ENCODE results near the gene KCNMA1. TPM values are rescaled to one million over a fixed set of nuclear protein-coding genes. Genes with fewer than 3 reads are reported as not detected.

Gene KCNMA1
- total RNA-seq, 1 experiment from 2014 or later, result 1.8 TPM

- no peak overlapping the region for H3K4me3 ChIP-seq
- no peaks in the 10 kb centered on the region for H3K27me3 ChIP-seq (replicated peaks)
- no peak for DNase-seq (ENCODE audit: low read depth in 1 of 2, low spot score in 2 of 2)
- H3K36me3 ChIP-seq, result no peaks in the 10 kb centered on the region
- no peaks in the 10 kb centered on the region for H3K9me3 ChIP-seq (replicated peaks)
- H3K4me1 ChIP-seq (replicated peaks), result peaks cover 39% of the 10 kb centered on the region
- no peak overlapping the region for H3K27ac ChIP-seq
Observed at GRCh38 chr10:77511498-77512218, 126.0 kb downstream of the KCNMA1 start.

GRCh38 chr10:77510695-77511094 lies 126.9 kb downstream of the KCNMA1 start:
- H3K36me3 ChIP-seq, result no peaks in the 10 kb centered on the region
- no peaks in the 10 kb centered on the region for H3K9me3 ChIP-seq (replicated peaks)
- no peak for DNase-seq (ENCODE audit: low read depth in 1 of 2, low spot score in 2 of 2)
- no peak overlapping the region for H3K27ac ChIP-seq
- peaks cover 48% of the 10 kb centered on the region for H3K4me1 ChIP-seq (replicated peaks)
- H3K4me3 ChIP-seq, result no peak overlapping the region
- H3K27me3 ChIP-seq (replicated peaks), result no peaks in the 10 kb centered on the region

DNA sequence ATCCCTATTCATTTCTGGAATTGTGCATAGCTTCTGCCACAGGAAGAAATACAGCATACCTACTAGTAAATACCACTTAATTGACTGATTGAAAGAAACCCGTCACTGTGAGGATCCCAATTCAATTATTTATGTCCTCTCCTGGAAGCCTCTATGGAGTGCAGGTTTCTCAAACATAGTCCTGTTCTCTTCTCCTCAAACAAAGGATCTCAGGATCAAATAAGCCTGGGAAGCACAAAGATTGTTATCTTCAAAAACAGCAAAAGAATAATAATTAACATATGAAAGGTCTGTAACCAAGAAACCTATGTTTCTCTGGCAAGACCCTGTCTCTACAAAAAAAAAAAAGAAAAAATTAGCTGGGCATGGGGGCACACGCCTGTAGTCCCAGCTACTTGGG lies 127.3 kb downstream of the KCNMA1 start:
- Histone ChIP-seq H3K4me1 (replicated peaks) (peaks cover 52% of the 10 kb centered on the region), H3K36me3 (no peaks in the 10 kb centered on the region), H3K9me3 (replicated peaks) (no peaks in the 10 kb centered on the region), H3K27ac (no peak overlapping the region), H3K4me3 (no peak overlapping the region), H3K27me3 (replicated peaks) (no peaks in the 10 kb centered on the region)
- no peak for DNase-seq (ENCODE audit: low read depth in 1 of 2, low spot score in 2 of 2)

DNA sequence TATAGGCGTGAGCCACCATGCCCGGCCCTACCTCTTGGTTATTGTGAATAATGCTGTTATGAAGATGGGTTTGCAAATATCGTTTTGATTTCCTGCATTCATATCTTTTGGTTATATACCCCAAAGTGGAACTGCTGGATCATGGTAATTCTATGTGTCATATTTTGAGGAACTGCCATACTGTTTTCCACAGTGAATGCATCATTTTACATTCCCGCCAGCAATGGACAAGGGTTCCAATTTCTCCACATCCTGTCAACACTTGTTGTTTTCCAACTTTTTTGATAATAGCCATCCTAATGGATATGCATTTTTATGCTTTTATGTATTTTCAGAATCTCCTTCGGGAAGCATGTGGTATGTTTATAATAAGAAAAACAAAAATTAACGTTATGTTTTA lies 128.2 kb downstream of the KCNMA1 start:
- no peak overlapping the region for H3K27ac ChIP-seq
- H3K4me3 ChIP-seq, result no peak overlapping the region
- peaks cover 61% of the 10 kb centered on the region for H3K4me1 ChIP-seq (replicated peaks)
- DNase-seq (ENCODE audit: low read depth in 1 of 2, low spot score in 2 of 2), result no peak
- H3K27me3 ChIP-seq (replicated peaks), result no peaks in the 10 kb centered on the region
- H3K9me3 ChIP-seq (replicated peaks), result no peaks in the 10 kb centered on the region
- no peaks in the 10 kb centered on the region for H3K36me3 ChIP-seq

GRCh38 chr10:77507291-77507880 lies 130.2 kb downstream of the KCNMA1 start:
- no peak overlapping the region for H3K4me3 ChIP-seq
- peak in 1 of 2 experiments; percentile 33 for DNase-seq (ENCODE audit: low read depth in 1 of 2, low spot score in 2 of 2)
- H3K27me3 ChIP-seq (replicated peaks), result no peaks in the 10 kb centered on the region
- no peaks in the 10 kb centered on the region for H3K9me3 ChIP-seq (replicated peaks)
- peaks cover 49% of the 10 kb centered on the region for H3K4me1 ChIP-seq (replicated peaks)
- H3K36me3 ChIP-seq, result no peaks in the 10 kb centered on the region
- peak overlapping the region; percentile 90; the same call in 1 of the 2 replicates for H3K27ac ChIP-seq

GRCh38 chr10:77506517-77507200 lies 130.9 kb downstream of the KCNMA1 start:
- H3K4me3 ChIP-seq, result no peak overlapping the region
- H3K4me1 ChIP-seq (replicated peaks), result peaks cover 47% of the 10 kb centered on the region
- no peak for DNase-seq (ENCODE audit: low read depth in 1 of 2, low spot score in 2 of 2)
- H3K36me3 ChIP-seq, result no peaks in the 10 kb centered on the region
- no peaks in the 10 kb centered on the region for H3K9me3 ChIP-seq (replicated peaks)
- H3K27ac ChIP-seq, result peak overlapping the region; percentile 90
- no peaks in the 10 kb centered on the region for H3K27me3 ChIP-seq (replicated peaks)

DNA sequence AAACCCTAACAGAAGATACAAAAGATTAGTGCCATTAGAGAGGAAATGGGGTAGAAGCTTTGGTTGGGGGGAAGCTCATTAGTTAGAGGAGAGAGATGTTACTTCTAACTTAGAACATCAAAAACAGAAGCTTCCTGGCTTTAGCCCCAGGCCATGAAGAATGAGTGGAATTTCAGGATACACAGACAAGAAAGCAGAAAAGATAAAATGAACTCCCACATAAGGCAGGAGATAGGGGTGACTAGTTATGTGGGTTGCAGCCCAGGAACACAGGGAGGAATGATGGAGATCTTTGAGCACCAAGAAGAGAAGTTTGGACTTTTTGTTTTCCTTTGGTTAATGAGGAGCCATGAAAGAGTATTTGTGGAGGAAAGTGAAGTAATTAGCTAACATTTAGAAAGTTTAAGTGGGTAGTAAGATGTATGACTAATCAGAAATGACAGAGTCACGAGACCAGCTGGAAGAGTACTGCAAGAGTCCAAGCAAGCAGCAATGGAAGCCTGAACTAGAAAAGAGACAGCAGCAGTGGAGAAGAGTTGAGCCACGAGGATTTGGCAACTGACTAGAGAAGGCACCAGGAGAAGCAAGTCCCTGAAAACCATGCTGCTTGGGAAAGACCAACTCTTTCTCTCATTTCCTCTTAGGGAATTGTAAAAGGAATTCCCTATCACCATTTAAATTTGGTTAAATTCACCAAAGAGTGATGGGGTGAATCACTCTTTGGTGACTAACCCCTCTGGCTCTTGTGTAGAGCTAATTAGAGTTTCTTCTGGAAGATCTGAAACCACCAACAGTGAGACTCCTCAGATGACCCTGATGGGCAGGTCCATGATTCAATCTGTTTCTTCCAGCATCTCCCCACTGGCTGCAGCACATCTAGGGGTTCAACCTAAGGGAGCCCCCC lies 131.9 kb downstream of the KCNMA1 start:
- no peaks in the 10 kb centered on the region for H3K36me3 ChIP-seq
- H3K27me3 ChIP-seq (replicated peaks), result no peaks in the 10 kb centered on the region
- peak overlapping the region; percentile 90 for H3K27ac ChIP-seq
- no peak overlapping the region for H3K4me3 ChIP-seq
- H3K9me3 ChIP-seq (replicated peaks), result no peaks in the 10 kb centered on the region
- peak; percentile 66 to 92 for DNase-seq (ENCODE audit: low read depth in 1 of 2, low spot score in 2 of 2)
- peaks cover 56% of the 10 kb centered on the region for H3K4me1 ChIP-seq (replicated peaks)

GRCh38 chr10:77504873-77505257 lies 132.7 kb downstream of the KCNMA1 start:
- Histone ChIP-seq H3K4me1 (replicated peaks) (peaks cover 60% of the 10 kb centered on the region), H3K36me3 (no peaks in the 10 kb centered on the region), H3K4me3 (no peak overlapping the region), H3K9me3 (replicated peaks) (no peaks in the 10 kb centered on the region), H3K27ac (peak overlapping the region; percentile 90), H3K27me3 (replicated peaks) (no peaks in the 10 kb centered on the region)
- no peak for DNase-seq (ENCODE audit: low read depth in 1 of 2, low spot score in 2 of 2)

DNA sequence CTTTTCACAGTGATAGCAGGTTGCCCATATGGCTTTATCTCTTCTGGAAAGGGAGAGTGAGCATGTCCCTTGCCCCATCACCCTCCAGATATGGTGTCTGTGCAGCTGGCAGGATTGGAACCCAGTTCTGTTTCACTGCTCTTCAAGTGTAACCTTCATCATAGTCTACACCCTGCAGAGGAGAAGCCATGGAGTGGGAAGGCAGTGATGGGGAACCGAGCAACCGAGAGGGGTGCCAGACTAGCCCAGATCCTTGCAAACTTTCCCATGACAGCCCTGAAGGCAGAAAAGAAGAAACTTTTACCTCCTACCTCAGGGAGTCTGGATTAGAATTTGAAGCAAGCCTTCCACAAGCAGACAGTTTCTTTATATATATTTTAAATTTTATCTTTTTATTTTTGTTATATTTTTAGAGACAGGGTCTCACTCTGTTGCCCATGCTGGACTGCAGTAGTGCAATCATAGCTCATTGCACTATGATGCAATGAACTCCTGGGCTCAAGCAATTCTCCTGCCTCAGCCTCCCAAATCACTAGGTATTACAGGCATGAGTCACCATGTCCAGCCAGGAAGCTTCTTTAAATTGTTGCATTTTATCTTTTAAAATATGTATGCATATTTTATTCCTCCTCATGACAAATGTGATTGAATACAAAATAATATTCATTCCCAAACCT lies 133.3 kb downstream of the KCNMA1 start:
- Histone ChIP-seq H3K27me3 (replicated peaks) (no peaks in the 10 kb centered on the region), H3K27ac (peak overlapping the region; percentile 90), H3K4me1 (replicated peaks) (peaks cover 60% of the 10 kb centered on the region), H3K4me3 (no peak overlapping the region), H3K36me3 (no peaks in the 10 kb centered on the region), H3K9me3 (replicated peaks) (no peaks in the 10 kb centered on the region)
- no peak for DNase-seq (ENCODE audit: low read depth in 1 of 2, low spot score in 2 of 2)

DNA sequence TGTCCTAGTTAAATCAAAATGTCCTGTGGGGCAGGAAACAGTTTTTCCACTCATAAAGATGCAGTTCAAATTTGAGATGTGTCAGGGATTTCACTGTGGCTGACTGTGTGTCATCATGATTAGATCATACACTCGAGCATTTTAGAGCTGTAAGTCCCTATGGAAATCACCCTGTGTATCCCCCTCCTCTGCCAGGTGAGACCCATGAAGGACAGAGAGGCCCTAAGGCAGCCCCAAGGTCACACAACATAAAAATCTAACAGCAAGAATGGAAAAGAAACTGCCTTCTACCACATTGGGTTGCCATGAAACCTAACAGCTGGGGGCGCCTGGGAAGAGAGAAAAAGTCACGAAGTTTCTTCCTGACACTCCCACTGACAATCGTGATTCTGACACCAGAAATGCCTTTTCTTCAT lies 135.8 kb downstream of the KCNMA1 start:
- H3K9me3 ChIP-seq (replicated peaks), result no peaks in the 10 kb centered on the region
- no peak for DNase-seq (ENCODE audit: low read depth in 1 of 2, low spot score in 2 of 2)
- no peaks in the 10 kb centered on the region for H3K36me3 ChIP-seq
- no peaks in the 10 kb centered on the region for H3K27me3 ChIP-seq (replicated peaks)
- peaks cover 58% of the 10 kb centered on the region for H3K4me1 ChIP-seq (replicated peaks)
- no peak overlapping the region for H3K4me3 ChIP-seq
- peak overlapping the region; percentile 75 for H3K27ac ChIP-seq

- H3K27ac ChIP-seq, result peak overlapping the region; percentile 75
Observed at GRCh38 chr10:77501152-77501845, 136.3 kb downstream of the KCNMA1 start.

GRCh38 chr10:77500754-77501151 lies 136.9 kb downstream of the KCNMA1 start:
- Histone ChIP-seq H3K4me3 (no peak overlapping the region), H3K27me3 (replicated peaks) (no peaks in the 10 kb centered on the region), H3K27ac (no peak overlapping the region), H3K9me3 (replicated peaks) (no peaks in the 10 kb centered on the region), H3K4me1 (replicated peaks) (peaks cover 51% of the 10 kb centered on the region), H3K36me3 (no peaks in the 10 kb centered on the region)
- DNase-seq (ENCODE audit: low read depth in 1 of 2, low spot score in 2 of 2), result no peak

More at GRCh38 chr10:77501152-77501845, 136.3 kb downstream of the KCNMA1 start:
- H3K4me3 ChIP-seq, result no peak overlapping the region
- no peaks in the 10 kb centered on the region for H3K9me3 ChIP-seq (replicated peaks)
- no peaks in the 10 kb centered on the region for H3K36me3 ChIP-seq
- H3K4me1 ChIP-seq (replicated peaks), result peaks cover 56% of the 10 kb centered on the region
- no peaks in the 10 kb centered on the region for H3K27me3 ChIP-seq (replicated peaks)
- DNase-seq (ENCODE audit: low read depth in 1 of 2, low spot score in 2 of 2), result peak; percentile 78 to 93

Data from SJSA1 (cell line).